ENCODE data around the gene CNOT6. TPM values are rescaled to one million over a fixed set of nuclear protein-coding genes. Genes with fewer than 3 reads are reported as not detected.
A peak's percentile ranks its signal among the peaks of the same experiment; 100 is the strongest.

The CNOT6 gene
- total RNA-seq, 2 donors from 2014 or later: 18.4 to 20.1 TPM

DNA sequence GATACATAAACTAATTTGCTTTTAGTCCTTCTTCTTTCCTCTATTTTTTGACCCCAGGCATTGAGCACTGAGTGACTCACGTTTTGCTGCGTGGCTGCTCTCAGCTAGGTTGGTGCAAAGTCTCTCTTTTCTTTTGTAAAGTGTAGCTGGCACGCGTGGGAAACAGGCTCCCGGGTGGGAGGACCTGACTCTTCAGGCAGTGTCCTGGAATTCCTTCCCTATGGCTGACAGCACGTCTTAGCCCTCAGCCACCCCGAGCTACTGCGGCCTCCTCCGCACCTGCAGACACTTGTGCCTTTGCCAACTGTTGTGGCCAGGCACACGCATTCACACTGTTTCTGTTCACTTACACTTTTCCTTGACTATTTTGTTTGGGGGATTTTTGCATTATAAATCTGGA lies 98.0 kb downstream of the CNOT6 start:
- no peak overlapping the region for H3K4me3 ChIP-seq
- no peak overlapping the region for H3K27ac ChIP-seq
- TF ChIP-seq CTCF (IDR thresholded peaks at IDR 0.05) (no peak), POLR2AphosphoS5 (IDR thresholded peaks at IDR 0.05) (no peak), POLR2A (IDR thresholded peaks at IDR 0.05) (no peak)
- no peak for DNase-seq (ENCODE audit: low spot score)
- no peaks in the 10 kb centered on the region for H3K9me3 ChIP-seq
- H3K36me3 ChIP-seq: no peaks in the 10 kb centered on the region
- peaks cover 16% of the 10 kb centered on the region for H3K4me1 ChIP-seq (replicated peaks)
- H3K27me3 ChIP-seq (replicated peaks; ENCODE audit: insufficient read depth): peaks cover 9% of the 10 kb centered on the region
- WGBS: 89% methylated on average over 10 of the region's 10 CpGs
- intact Hi-C loops (cut with DNase I): no loop called here

GRCh38 chr5:180593446-180594206 lies 99.4 kb downstream of the CNOT6 start:
- Histone ChIP-seq H3K27me3 (replicated peaks; ENCODE audit: insufficient read depth) (peaks cover 9% of the 10 kb centered on the region), H3K36me3 (no peaks in the 10 kb centered on the region), H3K27ac (no peak overlapping the region), H3K4me1 (replicated peaks) (peaks cover 16% of the 10 kb centered on the region), H3K9me3 (no peaks in the 10 kb centered on the region), H3K4me3 (no peak overlapping the region)
- TF ChIP-seq CTCF (IDR thresholded peaks at IDR 0.05) (no peak), POLR2AphosphoS5 (IDR thresholded peaks at IDR 0.05) (no peak), POLR2A (IDR thresholded peaks at IDR 0.05) (no peak)
- no peak for DNase-seq (ENCODE audit: low spot score)
- intact Hi-C loops (cut with DNase I): no loop called here
- WGBS: 91% methylated on average over 19 of the region's 19 CpGs

DNA sequence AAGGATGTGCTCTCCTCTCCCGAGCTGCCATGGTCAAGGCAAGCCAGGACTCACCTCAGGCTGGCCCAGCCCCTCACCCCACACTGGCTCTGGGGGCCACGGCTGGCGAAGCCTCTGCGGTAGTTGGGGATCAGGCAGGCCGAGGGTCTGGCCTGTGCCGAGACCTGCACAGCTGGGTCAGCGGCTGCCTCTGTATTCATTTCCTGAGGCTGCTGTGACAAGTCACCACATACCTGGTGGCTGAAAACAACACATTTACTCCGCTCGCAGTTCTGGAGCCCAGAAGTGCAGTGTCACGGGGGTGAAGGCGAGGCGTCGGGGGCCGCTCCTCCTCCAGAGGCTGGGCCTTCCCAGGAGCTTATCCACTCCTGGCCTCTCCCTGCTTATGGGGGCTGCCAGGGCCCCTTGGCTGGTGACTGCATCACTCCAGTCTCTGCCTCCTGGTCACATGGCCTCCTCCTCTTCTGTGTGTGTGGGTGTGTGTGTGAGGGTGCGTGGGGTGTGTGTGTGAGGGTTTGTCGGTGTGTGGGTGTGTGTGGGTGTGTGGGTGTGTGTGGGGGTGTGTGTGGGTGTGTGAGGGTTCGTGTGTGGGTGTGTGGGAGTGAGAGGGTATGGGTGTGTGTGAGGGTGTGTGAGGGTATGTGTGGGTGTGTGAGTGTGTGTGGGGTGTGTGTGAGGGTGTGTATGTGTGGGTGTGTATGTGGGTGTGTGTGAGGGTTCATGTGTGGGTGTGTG lies 100.3 kb downstream of the CNOT6 start:
- WGBS: 92% methylated on average over 17 of the region's 17 CpGs

DNA sequence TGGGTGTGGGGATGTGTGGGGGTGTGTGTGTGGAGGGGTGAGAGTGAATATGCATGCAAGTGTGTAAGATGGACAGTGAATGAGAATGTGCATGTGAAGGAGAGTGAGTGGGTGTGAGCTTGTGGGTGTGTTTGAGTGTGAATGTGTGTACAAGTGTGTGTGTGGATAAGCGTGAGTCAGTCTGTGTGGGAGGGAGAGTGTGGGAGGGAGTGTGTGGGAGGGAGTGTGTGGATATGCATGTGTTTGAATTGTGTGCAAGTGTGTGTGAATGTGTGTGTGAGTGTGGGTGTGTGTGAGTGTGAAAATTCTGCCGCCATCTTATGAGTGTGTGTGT lies 100.8 kb downstream of the CNOT6 start:
- 76% methylated on average over 2 of the region's 2 CpGs for WGBS
- no peak overlapping the region for H3K4me3 ChIP-seq
- peaks cover 9% of the 10 kb centered on the region for H3K27me3 ChIP-seq (replicated peaks; ENCODE audit: insufficient read depth)
- no peaks in the 10 kb centered on the region for H3K36me3 ChIP-seq
- no peak for TF ChIP-seq POLR2A (IDR thresholded peaks at IDR 0.05)
- TF ChIP-seq CTCF (IDR thresholded peaks at IDR 0.05): no peak
- TF ChIP-seq POLR2AphosphoS5 (IDR thresholded peaks at IDR 0.05): no peak
- intact Hi-C loops (cut with DNase I): no loop called here
- H3K4me1 ChIP-seq (replicated peaks): peaks cover 16% of the 10 kb centered on the region
- no peak for DNase-seq (ENCODE audit: low spot score)
- no peaks in the 10 kb centered on the region for H3K9me3 ChIP-seq
- H3K27ac ChIP-seq: peak overlapping the region; percentile 24 to 61

More for the DNA sequence above, 100.3 kb downstream of the CNOT6 start:
- intact Hi-C loops (cut with DNase I): no loop called here
- no peaks in the 10 kb centered on the region for H3K36me3 ChIP-seq
- peaks cover 16% of the 10 kb centered on the region for H3K4me1 ChIP-seq (replicated peaks)
- H3K9me3 ChIP-seq: no peaks in the 10 kb centered on the region
- peaks cover 9% of the 10 kb centered on the region for H3K27me3 ChIP-seq (replicated peaks; ENCODE audit: insufficient read depth)
- no peak overlapping the region for H3K27ac ChIP-seq
- H3K4me3 ChIP-seq: no peak overlapping the region
- no peak for DNase-seq (ENCODE audit: low spot score)
- TF ChIP-seq CTCF (IDR thresholded peaks at IDR 0.05) (no peak), POLR2A (IDR thresholded peaks at IDR 0.05) (no peak), POLR2AphosphoS5 (IDR thresholded peaks at IDR 0.05) (no peak)

All from prostate gland (tissue), 2 donors.